Ecto neural progenitor cell (in vitro differentiated cells): ENCODE data around the gene OR5D16.
"Not testable (repeated sequence)": the region's sequence is repeated elsewhere in the genome, so short reads cannot be mapped to it uniquely, and the experiment has no call there.

Source experiments
- DNase-seq: peaks from one replicate; pipeline ENCODE4 v3.0.0-alpha.2; 2018; ENCODE audit warnings: low spot score

Gene OR5D16

GRCh38 chr11:55838452-55838851, at the start of gene OR5D16:
TSS of gene OR5D16 (plus strand) at chr11:55838752. CDS start at chr11:55838752, 0 bp downstream.
- no peak for DNase-seq

- DNase-seq = no peak
Observed at GRCh38 chr11:55791606-55792005, 46.9 kb upstream of the OR5D16 start.

- no peak for DNase-seq
Observed at GRCh38 chr11:55793321-55793720, 45.2 kb upstream of the OR5D16 start.

- no peak for DNase-seq
Observed at GRCh38 chr11:55795256-55795655, 43.3 kb upstream of the OR5D16 start, which contains the start of gene OR5D14. TSS of gene OR5D14 (plus strand) at chr11:55795556. CDS start at chr11:55795556, 0 bp downstream.

GRCh38 chr11:55806248-55806647, 32.3 kb upstream of the OR5D16 start:
- no peak for DNase-seq

GRCh38 chr11:55811067-55811466, 27.5 kb upstream of the OR5D16 start, which contains the start of gene OR5L1:
TSS of gene OR5L1 (plus strand) at chr11:55811367. CDS start at chr11:55811467, 100 bp downstream.
- DNase-seq = no peak

- no peak for DNase-seq
Observed at GRCh38 chr11:55819330-55819729, 19.2 kb upstream of the OR5D16 start, which contains the start of gene OR5D18. TSS of gene OR5D18 (plus strand) at chr11:55819630. CDS start at chr11:55819630, 0 bp downstream.

- DNase-seq = no peak
Observed at GRCh38 chr11:55826919-55827318, 11.6 kb upstream of the OR5D16 start, which contains the start of gene OR5L2. TSS of gene OR5L2 (plus strand) at chr11:55827219. CDS start at chr11:55827219, 0 bp downstream.

- no peak for DNase-seq
Observed at GRCh38 chr11:55847453-55847852, 8.9 kb downstream of the OR5D16 start.

- DNase-seq = no peak
Observed at GRCh38 chr11:55849037-55849436, 10.5 kb downstream of the OR5D16 start.

- no peak for DNase-seq
Observed at GRCh38 chr11:55852141-55852540, 13.6 kb downstream of the OR5D16 start.

GRCh38 chr11:55854704-55855103, 16.2 kb downstream of the OR5D16 start:
- DNase-seq = no peak

GRCh38 chr11:55867354-55867753, 28.8 kb downstream of the OR5D16 start:
- DNase-seq = not testable (repeated sequence)

GRCh38 chr11:55872731-55873130, 34.2 kb downstream of the OR5D16 start:
- DNase-seq = not testable (repeated sequence)

- not testable (repeated sequence) for DNase-seq
Observed at GRCh38 chr11:55873146-55873545, 34.6 kb downstream of the OR5D16 start.

- not testable (repeated sequence) for DNase-seq
Observed at GRCh38 chr11:55882997-55883396, 44.4 kb downstream of the OR5D16 start, which contains the start of gene TRIM51. TSS of gene TRIM51 (plus strand) at chr11:55883297. CDS start at chr11:55885429, 2,132 bp downstream.

GRCh38 chr11:55884995-55885394, 46.4 kb downstream of the OR5D16 start:
- not testable (repeated sequence) for DNase-seq

- not testable (repeated sequence) for DNase-seq
Observed at GRCh38 chr11:55885481-55885880, 46.9 kb downstream of the OR5D16 start.
